Mucosa of descending colon (tissue), 3 donors: Measurements from ENCODE around the gene EXT2. TPM values are rescaled to one million over a fixed set of nuclear protein-coding genes. Genes with fewer than 3 reads are reported as not detected.

Source experiments
- ATAC-seq: fragments of 200-7000 bp; cut with Tn5 transposase; one replicate; pipeline ENCODE4 v1.9.1; 2020; ENCODE audit warnings: mild to moderate bottlenecking, moderate library complexity
- DNase-seq, 3 donors: peaks; one replicate each; pipeline ENCODE4 v3.0.0-alpha.2; 2020
- H3K36me3 ChIP-seq: fragments of 200-600 bp; one replicate; pipeline ENCODE4 v1.8.0; 2021; ENCODE audit warnings: low read depth, mild to moderate bottlenecking
- H3K4me1 ChIP-seq: fragments of 200-600 bp; one replicate; pipeline ENCODE4 v1.8.0; 2021; ENCODE audit warnings: low read depth, mild to moderate bottlenecking
- H3K4me3 ChIP-seq: fragments of 200-600 bp; one replicate; pipeline ENCODE4 v1.8.0; 2021; ENCODE audit warnings: mild to moderate bottlenecking
- H3K9me3 ChIP-seq: fragments of 200-600 bp; one replicate; pipeline ENCODE4 v1.8.0; 2021; ENCODE audit warnings: mild to moderate bottlenecking
- CTCF ChIP-seq: fragments of 200-600 bp; IDR thresholded peaks from one replicate; pipeline ENCODE4 v1.8.0; 2022; ENCODE audit warnings: antibody characterized with exemption, mild to moderate bottlenecking
- intact Hi-C, 2 donors: fragments of 100-400 bp; cut with DNase I in 1 of 2; cut with micrococcal nuclease in 1 of 2; formaldehyde crosslinking; loops; one replicate each; pipeline versions ENCODE4 v1.11.0 to v1.11.1; 2022; cut with DNase I, micrococcal nuclease
- total RNA-seq, 3 donors: library from RNA; stranded (reverse); fragmentation: NEBNext Ultra II Directional in 2 of 3; extraction: Animal tissue kit (Norgen Biotek cat#: 25700) in 2 of 3; gene quantifications; one replicate each; pipeline versions ENCODE4 v1.2.1 to v1.2.4, GENCODE V29; 2021 to 2023
- donor health status: DM: no; HTN: no; CAD: no; lungs with moderate emphysema.
- donor health status: DM: no; HTN: no; CAD: no.
- donor health status: DM: no; HTN: yes; CAD: no.

The EXT2 gene
- total RNA-seq, 3 donors from 2014 or later: 53.3 to 59.7 (median 57.2) TPM

GRCh38 chr11:44205352-44205751 is 109.9 kb downstream of the EXT2 start:
- intact Hi-C loops: no loop called here
- Histone ChIP-seq H3K9me3 (no peaks in the 10 kb centered on the region), H3K36me3 (no peaks in the 10 kb centered on the region), H3K4me1 (no peaks in the 10 kb centered on the region), H3K4me3 (no peak overlapping the region)
- DNase-seq (no peak), ATAC-seq (no peak)
- TF ChIP-seq CTCF: no peak

GRCh38 chr11:44205836-44206235 is 110.4 kb downstream of the EXT2 start:
- Histone ChIP-seq H3K9me3 (no peaks in the 10 kb centered on the region), H3K4me1 (no peaks in the 10 kb centered on the region), H3K36me3 (no peaks in the 10 kb centered on the region), H3K4me3 (no peak overlapping the region)
- intact Hi-C loops: no loop called here
- no peak for TF ChIP-seq CTCF
- ATAC-seq (no peak), DNase-seq (no peak)

- H3K4me3 ChIP-seq: no peak overlapping the region
- TF ChIP-seq CTCF: no peak
- no peak for ATAC-seq
- DNase-seq: no peak
- H3K9me3 ChIP-seq: peaks cover 8% of the 10 kb centered on the region
- H3K4me1 ChIP-seq: no peaks in the 10 kb centered on the region
- intact Hi-C loops: no loop called here
- H3K36me3 ChIP-seq: no peaks in the 10 kb centered on the region
Measured at GRCh38 chr11:44207292-44207691, 111.8 kb downstream of the EXT2 start.

GRCh38 chr11:44208976-44209603 is 113.6 kb downstream of the EXT2 start:
- intact Hi-C loops: no loop called here
- H3K9me3 ChIP-seq: peaks cover 8% of the 10 kb centered on the region
- DNase-seq: no peak
- no peak for TF ChIP-seq CTCF
- no peak overlapping the region for H3K4me3 ChIP-seq
- no peaks in the 10 kb centered on the region for H3K4me1 ChIP-seq
- H3K36me3 ChIP-seq: no peaks in the 10 kb centered on the region
- no peak for ATAC-seq

- no peak for TF ChIP-seq CTCF
- ATAC-seq (no peak), DNase-seq (no peak)
- no peak overlapping the region for H3K4me3 ChIP-seq
- intact Hi-C loops: no loop called here
- no peaks in the 10 kb centered on the region for H3K4me1 ChIP-seq
- peaks cover 8% of the 10 kb centered on the region for H3K9me3 ChIP-seq
- H3K36me3 ChIP-seq: no peaks in the 10 kb centered on the region
Measured at GRCh38 chr11:44212128-44212527, 116.7 kb downstream of the EXT2 start.

GRCh38 chr11:44213148-44213547 is 117.7 kb downstream of the EXT2 start:
- peaks cover 8% of the 10 kb centered on the region for H3K9me3 ChIP-seq
- DNase-seq: no peak
- no peaks in the 10 kb centered on the region for H3K36me3 ChIP-seq
- H3K4me1 ChIP-seq: no peaks in the 10 kb centered on the region
- no peak for ATAC-seq
- no peak overlapping the region for H3K4me3 ChIP-seq
- TF ChIP-seq CTCF: no peak
- intact Hi-C loops: no loop called here
